ENCODE measurements around the gene C2orf42. TPM values are rescaled to one million over a fixed set of nuclear protein-coding genes. Genes with fewer than 3 reads are reported as not detected.
A peak's percentile ranks its signal among the peaks of the same experiment; 100 is the strongest.
"Not testable (repeated sequence)": the region's sequence is repeated elsewhere in the genome, so short reads cannot be mapped to it uniquely, and the experiment has no call there.

C2orf42 gene
- total RNA-seq, 2 donors from 2014 or later, result 12.3 to 16.5 TPM

DNA sequence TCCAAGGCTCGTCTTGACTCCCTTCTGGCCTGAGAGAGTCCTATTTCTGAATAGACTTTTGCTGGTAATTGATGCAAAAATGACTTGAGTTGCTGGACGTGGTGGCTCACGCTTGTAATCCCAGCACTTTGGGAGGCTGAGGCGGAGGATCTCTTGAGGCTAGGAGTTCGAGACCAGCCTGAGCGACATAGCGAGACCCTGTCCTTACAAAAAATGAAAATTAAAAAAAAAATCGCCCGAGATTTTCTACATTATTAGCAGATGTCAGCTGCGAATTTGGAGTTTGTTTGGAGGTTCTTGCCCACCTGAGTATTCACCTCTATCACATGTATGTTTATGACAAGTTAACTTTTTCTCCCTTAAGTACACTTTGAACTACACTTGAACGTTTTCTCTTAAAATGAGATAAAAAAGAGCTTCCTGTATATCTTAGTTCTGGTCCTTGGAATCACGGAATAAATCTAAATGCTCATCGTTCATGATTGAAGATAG is 471 bp upstream of the C2orf42 start:
- Mint-ChIP-seq H3K4me3 (peak overlapping the region; percentile 82), H3K36me3 (ENCODE audit: low read depth) (no peaks in the 10 kb centered on the region), H3K9me3 (no peaks in the 10 kb centered on the region), H3K27ac (peak overlapping the region; percentile 99), H3K4me1 (peaks cover 3% of the 10 kb centered on the region), H3K27me3 (ENCODE audit: insufficient read depth) (no peaks in the 10 kb centered on the region)
- H3K4me1 ChIP-seq (ENCODE audit: control insufficient read depth, insufficient read depth, low read length), result no peaks in the 10 kb centered on the region
- no peaks in the 10 kb centered on the region for H3K36me3 ChIP-seq (ENCODE audit: control insufficient read depth, insufficient read depth, low read length)
- H3K9me3 ChIP-seq (ENCODE audit: control insufficient read depth, low read length), result no peaks in the 10 kb centered on the region
- TF ChIP-seq, protein P1, sequence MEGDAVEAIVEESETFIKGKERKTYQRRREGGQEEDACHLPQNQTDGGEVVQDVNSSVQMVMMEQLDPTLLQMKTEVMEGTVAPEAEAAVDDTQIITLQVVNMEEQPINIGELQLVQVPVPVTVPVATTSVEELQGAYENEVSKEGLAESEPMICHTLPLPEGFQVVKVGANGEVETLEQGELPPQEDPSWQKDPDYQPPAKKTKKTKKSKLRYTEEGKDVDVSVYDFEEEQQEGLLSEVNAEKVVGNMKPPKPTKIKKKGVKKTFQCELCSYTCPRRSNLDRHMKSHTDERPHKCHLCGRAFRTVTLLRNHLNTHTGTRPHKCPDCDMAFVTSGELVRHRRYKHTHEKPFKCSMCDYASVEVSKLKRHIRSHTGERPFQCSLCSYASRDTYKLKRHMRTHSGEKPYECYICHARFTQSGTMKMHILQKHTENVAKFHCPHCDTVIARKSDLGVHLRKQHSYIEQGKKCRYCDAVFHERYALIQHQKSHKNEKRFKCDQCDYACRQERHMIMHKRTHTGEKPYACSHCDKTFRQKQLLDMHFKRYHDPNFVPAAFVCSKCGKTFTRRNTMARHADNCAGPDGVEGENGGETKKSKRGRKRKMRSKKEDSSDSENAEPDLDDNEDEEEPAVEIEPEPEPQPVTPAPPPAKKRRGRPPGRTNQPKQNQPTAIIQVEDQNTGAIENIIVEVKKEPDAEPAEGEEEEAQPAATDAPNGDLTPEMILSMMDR (conservative IDR thresholded peaks at IDR 0.05), result no peak
- 82 to 83% methylated on average over 12 to 13 of the region's 13 CpGs for WGBS, 2 experiments (ENCODE audit: insufficient coverage in 1 of 2, insufficient read length in 1 of 2)
- no peak for DNase-seq
- peak overlapping the region; percentile 96 for H3K4me3 ChIP-seq (ENCODE audit: low read length)
- H3K27me3 ChIP-seq (ENCODE audit: control insufficient read depth, insufficient read depth, low read length, poor library complexity, severe bottlenecking), result no peaks in the 10 kb centered on the region
- H3K27ac ChIP-seq (ENCODE audit: low read depth, low read length), result peak overlapping the region; percentile 94
- peak overlapping the region; percentile 54 for H3K9ac ChIP-seq (ENCODE audit: extremely low read depth, low read length, poor library complexity, severe bottlenecking)

- Mint-ChIP-seq H3K9me3 (no peaks in the 10 kb centered on the region), H3K27ac (peak overlapping the region; percentile 29), H3K36me3 (ENCODE audit: low read depth) (no peaks in the 10 kb centered on the region), H3K4me3 (no peak overlapping the region), H3K4me1 (peaks cover 3% of the 10 kb centered on the region), H3K27me3 (ENCODE audit: insufficient read depth) (no peaks in the 10 kb centered on the region)
- H3K27ac ChIP-seq (ENCODE audit: low read depth, low read length), result no peak overlapping the region
- no peak overlapping the region for H3K4me3 ChIP-seq (ENCODE audit: low read length)
- H3K27me3 ChIP-seq (ENCODE audit: control insufficient read depth, insufficient read depth, low read length, poor library complexity, severe bottlenecking), result no peaks in the 10 kb centered on the region
- no peaks in the 10 kb centered on the region for H3K4me1 ChIP-seq (ENCODE audit: control insufficient read depth, insufficient read depth, low read length)
- 94 to 98% methylated on average over 4 to 5 of the region's 5 CpGs for WGBS, 2 experiments (ENCODE audit: insufficient coverage in 1 of 2, insufficient read length in 1 of 2)
- TF ChIP-seq, protein P1 (conservative IDR thresholded peaks at IDR 0.05), result no peak
- DNase-seq, result no peak
- H3K9me3 ChIP-seq (ENCODE audit: control insufficient read depth, low read length), result no peaks in the 10 kb centered on the region
- no peak overlapping the region for H3K9ac ChIP-seq (ENCODE audit: extremely low read depth, low read length, poor library complexity, severe bottlenecking)
- H3K36me3 ChIP-seq (ENCODE audit: control insufficient read depth, insufficient read depth, low read length), result no peaks in the 10 kb centered on the region
These were observed 2.4 kb downstream of the C2orf42 start for GRCh38 chr2:70188460-70188859.

DNA sequence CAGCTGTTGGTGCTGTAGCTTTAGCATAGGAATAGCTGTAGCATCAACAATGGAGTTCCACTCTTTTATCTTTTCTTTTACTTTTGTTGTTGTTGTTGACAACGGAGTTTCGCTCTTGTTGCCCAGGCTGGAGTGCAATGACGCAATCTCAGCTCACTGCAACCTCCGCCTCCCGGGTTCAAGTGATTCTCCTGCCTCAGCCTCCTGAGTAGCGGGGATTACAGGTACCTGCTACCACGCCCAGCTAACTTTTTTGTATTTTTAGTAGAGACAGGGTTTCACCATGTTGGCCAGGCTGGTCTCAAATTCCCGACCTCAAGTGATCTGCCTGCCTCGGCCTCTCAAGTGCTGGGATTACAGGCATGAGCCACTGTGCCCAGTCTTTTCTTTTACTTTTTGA is 3.6 kb downstream of the C2orf42 start:
- not testable (repeated sequence) for H3K27me3 ChIP-seq (ENCODE audit: control insufficient read depth, insufficient read depth, low read length, poor library complexity, severe bottlenecking); H3K27ac Mint-ChIP-seq; H3K4me1 Mint-ChIP-seq; H3K27ac ChIP-seq (ENCODE audit: low read depth, low read length); H3K36me3 Mint-ChIP-seq (ENCODE audit: low read depth); H3K4me3 ChIP-seq (ENCODE audit: low read length); H3K36me3 ChIP-seq (ENCODE audit: control insufficient read depth, insufficient read depth, low read length); DNase-seq; H3K9me3 ChIP-seq (ENCODE audit: control insufficient read depth, low read length); H3K9ac ChIP-seq (ENCODE audit: extremely low read depth, low read length, poor library complexity, severe bottlenecking); H3K9me3 Mint-ChIP-seq; H3K4me3 Mint-ChIP-seq; H3K27me3 Mint-ChIP-seq (ENCODE audit: insufficient read depth); H3K4me1 ChIP-seq (ENCODE audit: control insufficient read depth, insufficient read depth, low read length)
- 93 to 96% methylated on average over 9 of the region's 9 CpGs for WGBS, 2 experiments (ENCODE audit: insufficient coverage in 1 of 2, insufficient read length in 1 of 2)

DNA sequence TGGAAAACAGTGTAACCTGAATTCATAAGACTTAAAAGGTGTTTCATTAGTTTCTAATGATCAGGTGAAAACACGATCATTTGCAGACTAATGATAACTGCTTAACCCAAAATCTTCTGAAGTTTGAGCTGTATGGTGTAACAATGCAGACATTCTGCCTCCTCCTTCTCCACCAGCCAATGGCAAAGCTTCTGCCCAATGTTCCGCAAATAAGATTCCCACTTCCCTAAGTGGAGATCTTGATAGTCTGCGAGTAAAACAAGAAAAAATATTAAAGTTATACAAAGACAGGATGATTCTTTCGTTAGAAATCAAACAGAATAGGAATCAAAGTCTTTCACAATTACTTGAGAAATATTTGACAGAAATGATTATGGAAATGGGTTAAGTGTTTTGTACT is 8.1 kb downstream of the C2orf42 start:
- no peak overlapping the region for H3K27ac ChIP-seq (ENCODE audit: low read depth, low read length)
- no peak for DNase-seq
- Mint-ChIP-seq H3K27me3 (ENCODE audit: insufficient read depth) (no peaks in the 10 kb centered on the region), H3K36me3 (ENCODE audit: low read depth) (peaks cover 24% of the 10 kb centered on the region), H3K4me1 (no peaks in the 10 kb centered on the region), H3K27ac (peak overlapping the region; percentile 72), H3K4me3 (no peak overlapping the region), H3K9me3 (no peaks in the 10 kb centered on the region)
- peaks cover 31% of the 10 kb centered on the region for H3K36me3 ChIP-seq (ENCODE audit: control insufficient read depth, insufficient read depth, low read length)
- no peaks in the 10 kb centered on the region for H3K9me3 ChIP-seq (ENCODE audit: control insufficient read depth, low read length)
- H3K27me3 ChIP-seq (ENCODE audit: control insufficient read depth, insufficient read depth, low read length, poor library complexity, severe bottlenecking), result no peaks in the 10 kb centered on the region
- no peak overlapping the region for H3K4me3 ChIP-seq (ENCODE audit: low read length)
- H3K9ac ChIP-seq (ENCODE audit: extremely low read depth, low read length, poor library complexity, severe bottlenecking), result no peak overlapping the region
- WGBS, 2 experiments (ENCODE audit: insufficient coverage in 1 of 2, insufficient read length in 1 of 2), result 89 to 94% methylated on average over 2 to 4 of the region's 4 CpGs
- TF ChIP-seq, protein P1 (conservative IDR thresholded peaks at IDR 0.05), result no peak
- H3K4me1 ChIP-seq (ENCODE audit: control insufficient read depth, insufficient read depth, low read length), result no peaks in the 10 kb centered on the region
